ENCODE results near the gene OR2S2.

GRCh38 chr9:35912791-35913400, 45.1 kb downstream of the OR2S2 start:
- TF ChIP-seq, protein P1, sequence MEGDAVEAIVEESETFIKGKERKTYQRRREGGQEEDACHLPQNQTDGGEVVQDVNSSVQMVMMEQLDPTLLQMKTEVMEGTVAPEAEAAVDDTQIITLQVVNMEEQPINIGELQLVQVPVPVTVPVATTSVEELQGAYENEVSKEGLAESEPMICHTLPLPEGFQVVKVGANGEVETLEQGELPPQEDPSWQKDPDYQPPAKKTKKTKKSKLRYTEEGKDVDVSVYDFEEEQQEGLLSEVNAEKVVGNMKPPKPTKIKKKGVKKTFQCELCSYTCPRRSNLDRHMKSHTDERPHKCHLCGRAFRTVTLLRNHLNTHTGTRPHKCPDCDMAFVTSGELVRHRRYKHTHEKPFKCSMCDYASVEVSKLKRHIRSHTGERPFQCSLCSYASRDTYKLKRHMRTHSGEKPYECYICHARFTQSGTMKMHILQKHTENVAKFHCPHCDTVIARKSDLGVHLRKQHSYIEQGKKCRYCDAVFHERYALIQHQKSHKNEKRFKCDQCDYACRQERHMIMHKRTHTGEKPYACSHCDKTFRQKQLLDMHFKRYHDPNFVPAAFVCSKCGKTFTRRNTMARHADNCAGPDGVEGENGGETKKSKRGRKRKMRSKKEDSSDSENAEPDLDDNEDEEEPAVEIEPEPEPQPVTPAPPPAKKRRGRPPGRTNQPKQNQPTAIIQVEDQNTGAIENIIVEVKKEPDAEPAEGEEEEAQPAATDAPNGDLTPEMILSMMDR (IDR thresholded peaks at IDR 0.05; ENCODE audit: low read depth, low read length), result no peak
- TF ChIP-seq EZH2phosphoT487 (IDR thresholded peaks at IDR 0.05; ENCODE audit: low read depth), result no peak
